IMR-90 (cell line): Measurements from ENCODE around the gene TTC7B. TPM values are rescaled to one million over a fixed set of nuclear protein-coding genes. Genes with fewer than 3 reads are reported as not detected.

ENCODE experiments used
- ATAC-seq: fragments of 200-7000 bp; cut with Tn5 transposase; 2 replicates; pipeline ENCODE4 v1.9.1; 2020; ENCODE audit warnings: low read depth, mild to moderate bottlenecking, moderate library complexity
- BruUV-seq: library from RNA; stranded (reverse); fragments of 400-500 nt; replicated peaks from 2 replicates; lab custom pipeline; 2021; lab: Mats Ljungman, UMichigan
- CTCF ChIA-PET: fragments of 300-600 bp; formaldehyde crosslinking; extraction: SDS; loops from one replicate; lab custom pipeline; 2021; ENCODE audit warnings: antibody characterized with exemption; lab: Yijun Ruan, JAX
- POLR2A ChIA-PET: fragments of 300-600 bp; sonication (Branson Sonifier 250); formaldehyde crosslinking; loops from one replicate; lab custom pipeline; 2022; ENCODE audit warnings: antibody characterized with exemption; ENCODE audit not compliant: unreplicated experiment; lab: Charles Lee
- DNase-seq: peaks from one replicate; pipeline ENCODE4 v3.0.0; 2013
- H2AFZ ChIP-seq: replicated peaks from 2 replicates; pipeline ENCODE3; 2013; ENCODE audit warnings: low read length, mild to moderate bottlenecking; ENCODE audit not compliant: poor library complexity
- H2AK5ac ChIP-seq: 2 replicates; pipeline ENCODE4 v1.6.1; 2013; ENCODE audit warnings: low read depth, low read length, inconsistent platforms
- H2AK9ac ChIP-seq: replicated peaks from 2 replicates; pipeline ENCODE3; 2013; ENCODE audit warnings: mild to moderate bottlenecking, low read depth, low read length, moderate library complexity; ENCODE audit not compliant: poor library complexity
- H2BK120ac ChIP-seq: 2 replicates; pipeline ENCODE4 v1.6.1; 2013; ENCODE audit warnings: low read depth, low read length, inconsistent platforms
- H2BK15ac ChIP-seq: 3 replicates; pipeline ENCODE4 v1.6.1; 2013; ENCODE audit warnings: low read depth, low read length, inconsistent platforms
- H2BK20ac ChIP-seq: 2 replicates; pipeline ENCODE4 v1.6.1; 2013; ENCODE audit warnings: low read depth, mild to moderate bottlenecking, inconsistent platforms, low read length, moderate library complexity
- H2BK5ac ChIP-seq: 2 replicates; pipeline ENCODE4 v1.6.1; 2013; ENCODE audit warnings: mild to moderate bottlenecking, low read depth, low read length, inconsistent platforms; ENCODE audit not compliant: poor library complexity, severe bottlenecking
- H3K14ac ChIP-seq: replicated peaks from 2 replicates; pipeline ENCODE4 v1.6.1; 2013; ENCODE audit warnings: low read depth, low read length, inconsistent platforms
- H3K18ac ChIP-seq: 2 replicates; pipeline ENCODE4 v1.6.1; 2013; ENCODE audit warnings: low read depth, low read length, control low read depth
- H3K23ac ChIP-seq: 2 replicates; pipeline ENCODE4 v1.6.1; 2013; ENCODE audit warnings: low read depth, low read length, inconsistent platforms
- H3K27ac ChIP-seq: 2 replicates; pipeline ENCODE4 v1.5.1; 2013; ENCODE audit warnings: mild to moderate bottlenecking, control low read depth, low read length; ENCODE audit not compliant: insufficient read depth
- H3K27me3 ChIP-seq: 2 replicates; pipeline ENCODE4 v1.6.1; 2013; ENCODE audit warnings: low read length; ENCODE audit not compliant: control insufficient read depth, insufficient read depth
- H3K36me3 ChIP-seq: 2 replicates; pipeline ENCODE4 v1.6.1; 2013; ENCODE audit warnings: low read length, mixed read lengths; ENCODE audit not compliant: control insufficient read depth, insufficient read depth
- H3K4ac ChIP-seq: 2 replicates; pipeline ENCODE4 v1.6.1; 2013; ENCODE audit warnings: low read depth, low read length, inconsistent platforms
- H3K4me1 ChIP-seq: 2 replicates; pipeline ENCODE4 v1.6.1; 2013; ENCODE audit warnings: low read length, mixed read lengths; ENCODE audit not compliant: control insufficient read depth, insufficient read depth
- H3K4me2 ChIP-seq: 2 replicates; pipeline ENCODE4 v1.6.1; 2013; ENCODE audit warnings: low read depth, mild to moderate bottlenecking, control low read depth, low read length, moderate library complexity
- H3K4me3 ChIP-seq: 2 replicates; pipeline ENCODE4 v1.5.1; 2013; ENCODE audit warnings: low read depth, mild to moderate bottlenecking, control low read depth, low read length, moderate library complexity; ENCODE audit not compliant: insufficient read depth
- H3K56ac ChIP-seq: 2 replicates; pipeline ENCODE4 v1.6.1; 2013; ENCODE audit warnings: low read length, inconsistent platforms; ENCODE audit not compliant: insufficient read depth; ENCODE audit errors: extremely low read depth
- H3K79me1 ChIP-seq, 2 experiments: 2 replicates each; pipeline ENCODE4 v1.6.1; 2013; ENCODE audit warnings: low read length in 2 of 2, inconsistent platforms in 1 of 2, low read depth in 1 of 2
- H3K9ac ChIP-seq: 2 replicates; pipeline ENCODE4 v1.6.1; 2013; ENCODE audit warnings: low read depth, low read length, control low read depth
- H3K9me1 ChIP-seq: 2 replicates; pipeline ENCODE4 v1.6.1; 2013; ENCODE audit warnings: low read length, inconsistent platforms; ENCODE audit not compliant: insufficient read depth
- H3K9me3 ChIP-seq: 2 replicates; pipeline ENCODE4 v1.6.1; 2013; ENCODE audit warnings: low read length; ENCODE audit not compliant: control insufficient read depth, insufficient read depth
- H4K20me1 ChIP-seq: 2 replicates; pipeline ENCODE4 v1.6.1; 2013; ENCODE audit warnings: low read length, inconsistent platforms; ENCODE audit not compliant: insufficient read depth
- H4K5ac ChIP-seq: 2 replicates; pipeline ENCODE4 v1.6.1; 2013; ENCODE audit warnings: mild to moderate bottlenecking, low read depth, low read length, control low read depth
- H4K8ac ChIP-seq, 2 experiments: 2 replicates each; pipeline ENCODE4 v1.6.1; 2013; ENCODE audit warnings: low read depth in 2 of 2, low read length in 2 of 2, control low read depth in 1 of 2, inconsistent platforms in 1 of 2
- H4K91ac ChIP-seq: 2 replicates; pipeline ENCODE4 v1.6.1; 2013; ENCODE audit warnings: low read depth, low read length, inconsistent platforms; ENCODE audit not compliant: insufficient read depth
- BHLHE40 ChIP-seq: fragments of 150-350 bp; IDR thresholded peaks from 2 replicates; pipeline ENCODE4 v1.6.1; 2016; ENCODE audit warnings: mild to moderate bottlenecking, low read depth, low read length
- CEBPB ChIP-seq: IDR thresholded peaks from 2 replicates; pipeline ENCODE4 v1.6.1; 2012; ENCODE audit warnings: low read depth, low read length, improper control_type of control experiment
- CHD1 ChIP-seq: IDR thresholded peaks from 2 replicates; pipeline ENCODE4 v1.6.1; 2012; ENCODE audit warnings: low read depth, low read length, improper control_type of control experiment
- FOS ChIP-seq: fragments of 150-350 bp; IDR thresholded peaks from 2 replicates; pipeline ENCODE4 v1.6.1; 2016; ENCODE audit warnings: low read depth, low read length
- MAFK ChIP-seq: IDR thresholded peaks from 2 replicates; pipeline ENCODE4 v1.6.1; 2012; ENCODE audit warnings: low read depth, low read length, improper control_type of control experiment
- MAZ ChIP-seq: IDR thresholded peaks from 2 replicates; pipeline ENCODE4 v1.6.1; 2012; ENCODE audit warnings: low read depth, mild to moderate bottlenecking, low read length, improper control_type of control experiment, moderate library complexity, borderline replicate concordance
- MXI1 ChIP-seq: IDR thresholded peaks from 2 replicates; pipeline ENCODE4 v1.6.1; 2012; ENCODE audit warnings: low read depth, mild to moderate bottlenecking, low read length, moderate library complexity, borderline replicate concordance
- NFE2L2 ChIP-seq: fragments of 150-350 bp; IDR thresholded peaks from 2 replicates; pipeline ENCODE4 v1.6.1; 2016; ENCODE audit warnings: low read depth, mild to moderate bottlenecking, low read length
- POLR2A ChIP-seq: IDR thresholded peaks from 2 replicates; pipeline ENCODE4 v1.6.1; 2012; ENCODE audit warnings: mild to moderate bottlenecking, low read depth, low read length
- RAD21 ChIP-seq: IDR thresholded peaks from 2 replicates; pipeline ENCODE4 v1.6.1; 2012; ENCODE audit warnings: low read length, improper control_type of control experiment
- RCOR1 ChIP-seq: IDR thresholded peaks from 2 replicates; pipeline ENCODE4 v1.6.1; 2012; ENCODE audit warnings: mild to moderate bottlenecking, low read length, improper control_type of control experiment; ENCODE audit not compliant: insufficient replicate concordance
- RFX5 ChIP-seq: IDR thresholded peaks from 2 replicates; pipeline ENCODE4 v1.8.0; 2012; ENCODE audit warnings: low read depth, mild to moderate bottlenecking, low read length, moderate library complexity
- SMC3 ChIP-seq: fragments of 150-350 bp; IDR thresholded peaks from 2 replicates; pipeline ENCODE4 v1.6.1; 2016; ENCODE audit warnings: low read depth, mild to moderate bottlenecking, antibody characterized with exemption, low read length, moderate library complexity
- WGBS, 2 experiments: methylation state at CpG; one replicate each; pipeline versions ENCODE4 v1.1.5 to v1.1.7; 2013; ENCODE audit warnings: missing lambda C conversion rate in 2 of 2; ENCODE audit not compliant: insufficient read length in 1 of 2; ENCODE audit errors: extremely low coverage in 2 of 2; 5-methylcytosine and 5-hydroxymethylcytosine counted together
- dilution Hi-C: fragments of 300-500 bp; cut with HindIII; formaldehyde crosslinking; loops from one replicate; pipeline ENCODE4 v1.14.3; 2018; ENCODE audit warnings: low sequenced_read_pairs; ENCODE audit not compliant: unreplicated experiment
- in situ Hi-C: fragments of 300-500 bp; cut with MboI; formaldehyde crosslinking; loops from 3 replicates; pipeline ENCODE4 v1.14.3; 2019; ENCODE audit warnings: low sequenced_read_pairs, inconsistent platforms, mixed read lengths
- intact Hi-C: fragments of 100-400 bp; cut with micrococcal nuclease; formaldehyde crosslinking; loops from 2 replicates; pipeline ENCODE4 v1.10.0; 2022
- polyA plus RNA-seq, 3 experiments: library from polyadenylated mRNA; depleted of rRNA; stranded (reverse); fragments of >200 nt; gene quantifications; 2 replicates each; pipeline ENCODE4 v1.2.3, GENCODE V29; 2012; ENCODE audit warnings: low replicate concordance in 1 of 3
- total RNA-seq: library from RNA; depleted of rRNA; stranded (reverse); fragments of >200 nt; gene quantifications from 2 replicates; pipeline ENCODE4 v1.2.3, GENCODE V29; 2012
- TF ChIP-seq, protein P1 (sequence below): fragments of 150-350 bp; IDR thresholded peaks from 2 replicates; pipeline ENCODE4 v1.6.1; 2016; ENCODE audit warnings: low read depth, mild to moderate bottlenecking, low read length, moderate library complexity, borderline replicate concordance
- TF ChIP-seq, protein P2 (sequence below): fragments of 150-350 bp; IDR thresholded peaks from 2 replicates; pipeline ENCODE4 v1.6.1; 2017; ENCODE audit warnings: mild to moderate bottlenecking, antibody characterized with exemption, low read length, low read depth
- TF ChIP-seq, protein P3 (sequence below): conservative IDR thresholded peaks from 2 replicates; pipeline ENCODE4 v1.5.1; 2012; ENCODE audit warnings: mild to moderate bottlenecking, low read depth, low read length, improper control_type of control experiment

The TTC7B gene
- total and polyA plus RNA-seq, 2 of the 4 experiments (the other 2 are of a cell fraction): 18.1 to 35.3 TPM

GRCh38 chr14:90858511-90858910 lies 42.3 kb upstream of the TTC7B start:
- DNase-seq (no peak), ATAC-seq (no peak)
- H4K5ac ChIP-seq: no peak overlapping the region
- H2AFZ ChIP-seq: no peak overlapping the region
- no peaks in the 10 kb centered on the region for H3K9me3 ChIP-seq
- no peaks in the 10 kb centered on the region for H3K79me1 ChIP-seq
- H2BK5ac ChIP-seq: no peak overlapping the region
- no peak overlapping the region for H3K23ac ChIP-seq
- H3K36me3 ChIP-seq: no peaks in the 10 kb centered on the region
- no peak overlapping the region for H2AK5ac ChIP-seq
- no peak overlapping the region for H3K4me3 ChIP-seq
- H3K9me1 ChIP-seq: no peaks in the 10 kb centered on the region
- H3K4me2 ChIP-seq: peak overlapping the region; percentile 49; the same call in 1 of the 2 replicates
- H2BK15ac ChIP-seq: no peak overlapping the region
- CTCF ChIA-PET: interaction anchor here (1.0 kb wide), 1 partner anchor 44 kb away, joined by 4 read pairs; no protein-coding TSS in a partner anchor
- H2BK120ac ChIP-seq: no peak overlapping the region
- no peak overlapping the region for H3K56ac ChIP-seq
- dilution Hi-C loops: no loop called here
- intact Hi-C loops: no loop called here
- no peak overlapping the region for H3K27ac ChIP-seq
- H2BK20ac ChIP-seq: no peak overlapping the region
- in situ Hi-C loops: no loop called here
- no peak overlapping the region for H3K9ac ChIP-seq
- BruUV-seq: no TSS peak
- no peak overlapping the region for H3K14ac ChIP-seq
- no peaks in the 10 kb centered on the region for H4K20me1 ChIP-seq
- POLR2A ChIA-PET: interaction anchor here (0.6 kb wide), 1 partner anchor 20 kb away, joined by 4 read pairs; no protein-coding TSS in a partner anchor
- no peak overlapping the region for H4K91ac ChIP-seq
- H3K27me3 ChIP-seq: no peaks in the 10 kb centered on the region
- H3K4ac ChIP-seq: no peak overlapping the region
- no peak overlapping the region for H4K8ac ChIP-seq
- no peak overlapping the region for H2AK9ac ChIP-seq
- TF ChIP-seq, protein P1, sequence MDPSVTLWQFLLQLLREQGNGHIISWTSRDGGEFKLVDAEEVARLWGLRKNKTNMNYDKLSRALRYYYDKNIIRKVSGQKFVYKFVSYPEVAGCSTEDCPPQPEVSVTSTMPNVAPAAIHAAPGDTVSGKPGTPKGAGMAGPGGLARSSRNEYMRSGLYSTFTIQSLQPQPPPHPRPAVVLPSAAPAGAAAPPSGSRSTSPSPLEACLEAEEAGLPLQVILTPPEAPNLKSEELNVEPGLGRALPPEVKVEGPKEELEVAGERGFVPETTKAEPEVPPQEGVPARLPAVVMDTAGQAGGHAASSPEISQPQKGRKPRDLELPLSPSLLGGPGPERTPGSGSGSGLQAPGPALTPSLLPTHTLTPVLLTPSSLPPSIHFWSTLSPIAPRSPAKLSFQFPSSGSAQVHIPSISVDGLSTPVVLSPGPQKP: no peak
- no peak for TF ChIP-seq NFE2L2
- TF ChIP-seq RCOR1: no peak
- TF ChIP-seq FOS: no peak
- TF ChIP-seq SMC3: no peak
- no peak for TF ChIP-seq MAFK
- TF ChIP-seq POLR2A: no peak
- no peak for TF ChIP-seq RFX5
- TF ChIP-seq, protein P2, sequence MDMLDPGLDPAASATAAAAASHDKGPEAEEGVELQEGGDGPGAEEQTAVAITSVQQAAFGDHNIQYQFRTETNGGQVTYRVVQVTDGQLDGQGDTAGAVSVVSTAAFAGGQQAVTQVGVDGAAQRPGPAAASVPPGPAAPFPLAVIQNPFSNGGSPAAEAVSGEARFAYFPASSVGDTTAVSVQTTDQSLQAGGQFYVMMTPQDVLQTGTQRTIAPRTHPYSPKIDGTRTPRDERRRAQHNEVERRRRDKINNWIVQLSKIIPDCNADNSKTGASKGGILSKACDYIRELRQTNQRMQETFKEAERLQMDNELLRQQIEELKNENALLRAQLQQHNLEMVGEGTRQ: no peak
- TF ChIP-seq, protein P3, sequence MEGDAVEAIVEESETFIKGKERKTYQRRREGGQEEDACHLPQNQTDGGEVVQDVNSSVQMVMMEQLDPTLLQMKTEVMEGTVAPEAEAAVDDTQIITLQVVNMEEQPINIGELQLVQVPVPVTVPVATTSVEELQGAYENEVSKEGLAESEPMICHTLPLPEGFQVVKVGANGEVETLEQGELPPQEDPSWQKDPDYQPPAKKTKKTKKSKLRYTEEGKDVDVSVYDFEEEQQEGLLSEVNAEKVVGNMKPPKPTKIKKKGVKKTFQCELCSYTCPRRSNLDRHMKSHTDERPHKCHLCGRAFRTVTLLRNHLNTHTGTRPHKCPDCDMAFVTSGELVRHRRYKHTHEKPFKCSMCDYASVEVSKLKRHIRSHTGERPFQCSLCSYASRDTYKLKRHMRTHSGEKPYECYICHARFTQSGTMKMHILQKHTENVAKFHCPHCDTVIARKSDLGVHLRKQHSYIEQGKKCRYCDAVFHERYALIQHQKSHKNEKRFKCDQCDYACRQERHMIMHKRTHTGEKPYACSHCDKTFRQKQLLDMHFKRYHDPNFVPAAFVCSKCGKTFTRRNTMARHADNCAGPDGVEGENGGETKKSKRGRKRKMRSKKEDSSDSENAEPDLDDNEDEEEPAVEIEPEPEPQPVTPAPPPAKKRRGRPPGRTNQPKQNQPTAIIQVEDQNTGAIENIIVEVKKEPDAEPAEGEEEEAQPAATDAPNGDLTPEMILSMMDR: no peak
- TF ChIP-seq MAZ: no peak
- TF ChIP-seq BHLHE40: no peak
- no peak for TF ChIP-seq CEBPB
- no peak for TF ChIP-seq MXI1
- no peak for TF ChIP-seq RAD21
- no peak for TF ChIP-seq CHD1
- H3K4me1 ChIP-seq: peaks cover 2% of the 10 kb centered on the region; the same call in 1 of the 2 replicates
- 65% methylated on average over 3 of the region's 5 CpGs; no CpG with 5 or more reads in 1 of the 2 experiments for WGBS, 2 experiments
- H3K18ac ChIP-seq: no peak overlapping the region
